HepG2 (cell line): ENCODE results near the gene SPTY2D1. TPM values are rescaled to one million over a fixed set of nuclear protein-coding genes. Genes with fewer than 3 reads are reported as not detected.

Experiments
- FLYWCH1 ChIP-seq: sonication (generic); formaldehyde crosslinking; IDR thresholded peaks from 2 replicates; pipeline ENCODE4 v1.8.1; 2023; ENCODE audit warnings: mild to moderate bottlenecking, missing genetic modification reagents
- GZF1 ChIP-seq: sonication (generic); formaldehyde crosslinking; IDR thresholded peaks from 2 replicates; pipeline ENCODE4 v1.5.1; 2020; ENCODE audit warnings: mild to moderate bottlenecking, missing genetic modification reagents
- HDAC1 ChIP-seq: sonication (generic); formaldehyde crosslinking; IDR thresholded peaks from 2 replicates; pipeline ENCODE4 v1.5.1; 2020; ENCODE audit warnings: mild to moderate bottlenecking, missing genetic modification reagents
- KAT8 ChIP-seq: IDR thresholded peaks from 2 replicates; pipeline ENCODE4 v1.6.1; 2016; ENCODE audit warnings: missing genetic modification reagents, missing compliant biosample characterization
- KLF11 ChIP-seq: IDR thresholded peaks from 2 replicates; pipeline ENCODE4 v1.6.1; 2016; ENCODE audit warnings: missing compliant biosample characterization
- MAF1 ChIP-seq: sonication (generic); formaldehyde crosslinking; IDR thresholded peaks from 2 replicates; pipeline ENCODE4 v1.5.0; 2020; ENCODE audit warnings: missing genetic modification reagents, borderline replicate concordance
- NCOR1 ChIP-seq: fragments of 200-600 bp; sonication (generic); IDR thresholded peaks from 2 replicates; pipeline ENCODE4 v1.7.0; 2017; ENCODE audit warnings: antibody characterized with exemption, low read length, borderline replicate concordance
- PCBP1 ChIP-seq: fragments of 200-400 bp; formaldehyde crosslinking; IDR thresholded peaks from 2 replicates; pipeline ENCODE4 v1.6.1; 2017; ENCODE audit warnings: mild to moderate bottlenecking, low read depth, low read length, borderline replicate concordance
- TGIF2 ChIP-seq: IDR thresholded peaks from 2 replicates; pipeline ENCODE4 v1.6.1; 2016; ENCODE audit warnings: control low read depth, missing compliant biosample characterization
- TOE1 ChIP-seq: sonication (generic); formaldehyde crosslinking; IDR thresholded peaks from 2 replicates; pipeline ENCODE4 v1.4.0; 2020; ENCODE audit warnings: mild to moderate bottlenecking, missing genetic modification reagents
- TSC22D2 ChIP-seq: sonication (generic); formaldehyde crosslinking; IDR thresholded peaks from 2 replicates; pipeline ENCODE4 v1.5.1; 2020; ENCODE audit warnings: missing genetic modification reagents, mild to moderate bottlenecking, borderline replicate concordance
- ZBTB20 ChIP-seq: sonication (generic); formaldehyde crosslinking; IDR thresholded peaks from 2 replicates; pipeline ENCODE4 v1.8.1; 2023; ENCODE audit warnings: missing genetic modification reagents, low read depth, mild to moderate bottlenecking, borderline replicate concordance
- ZKSCAN8 ChIP-seq: IDR thresholded peaks from 2 replicates; pipeline ENCODE4 v1.6.1; 2016; ENCODE audit warnings: borderline replicate concordance, missing genetic modification reagents, missing compliant biosample characterization
- ZNF225 ChIP-seq: sonication (generic); formaldehyde crosslinking; IDR thresholded peaks from 2 replicates; pipeline ENCODE4 v1.4.0; 2020; ENCODE audit warnings: mild to moderate bottlenecking, missing genetic modification reagents
- ZNF335 ChIP-seq: sonication (generic); formaldehyde crosslinking; IDR thresholded peaks from 2 replicates; pipeline ENCODE4 v1.4.0; 2020; ENCODE audit warnings: missing genetic modification reagents
- ZNF720 ChIP-seq: sonication (generic); formaldehyde crosslinking; IDR thresholded peaks from 2 replicates; pipeline ENCODE4 v1.4.0; 2020; ENCODE audit warnings: missing genetic modification reagents
- polyA plus RNA-seq, 8 experiments: library from polyadenylated mRNA; depleted of rRNA in 3 of 8; stranded (reverse) in 7 of 8; unstranded in 1 of 8; fragments of >200 nt; fragmentation: Illumina TruSeq in 4 of 8; extraction: Trizol in 4 of 8; gene quantifications; 2 replicates each; pipeline versions ENCODE4 v1.2.1 to v1.2.3, GENCODE V29; 2011 to 2016; ENCODE audit warnings: low read depth in 4 of 8, missing spikeins in 1 of 8, mixed read lengths in 1 of 8; ENCODE audit not compliant: insufficient read depth in 1 of 8
- total RNA-seq, 5 experiments: library from RNA; depleted of rRNA; stranded (reverse); fragments of >200 nt; fragmentation: Illumina TruSeq; extraction: Trizol; gene quantifications; 2 replicates each; pipeline ENCODE4 v1.2.3, GENCODE V29; 2016; ENCODE audit warnings: low read depth in 1 of 5
- TF ChIP-seq, protein P1 (sequence below): sonication (generic); formaldehyde crosslinking; IDR thresholded peaks from 2 replicates; pipeline ENCODE4 v1.5.0; 2020; ENCODE audit warnings: missing genetic modification reagents
- TF ChIP-seq, protein P2 (sequence below): sonication (generic); formaldehyde crosslinking; IDR thresholded peaks from 2 replicates; pipeline ENCODE4 v1.4.0; 2020; ENCODE audit warnings: missing genetic modification reagents, mild to moderate bottlenecking, borderline replicate concordance
- TF ChIP-seq, protein P3 (sequence below): sonication (generic); formaldehyde crosslinking; IDR thresholded peaks from 2 replicates; pipeline ENCODE4 v1.4.0; 2020; ENCODE audit warnings: mild to moderate bottlenecking, missing genetic modification reagents
- TF ChIP-seq, protein P4 (sequence below): sonication (generic); formaldehyde crosslinking; IDR thresholded peaks from 2 replicates; pipeline ENCODE4 v1.4.0; 2020; ENCODE audit warnings: missing genetic modification reagents

SPTY2D1 gene
- total and polyA plus RNA-seq, 2 of the 13 experiments (the other 11 are each of a cell fraction or from before 2014, with no cell fraction given): 6.9 to 14.8 TPM

DNA sequence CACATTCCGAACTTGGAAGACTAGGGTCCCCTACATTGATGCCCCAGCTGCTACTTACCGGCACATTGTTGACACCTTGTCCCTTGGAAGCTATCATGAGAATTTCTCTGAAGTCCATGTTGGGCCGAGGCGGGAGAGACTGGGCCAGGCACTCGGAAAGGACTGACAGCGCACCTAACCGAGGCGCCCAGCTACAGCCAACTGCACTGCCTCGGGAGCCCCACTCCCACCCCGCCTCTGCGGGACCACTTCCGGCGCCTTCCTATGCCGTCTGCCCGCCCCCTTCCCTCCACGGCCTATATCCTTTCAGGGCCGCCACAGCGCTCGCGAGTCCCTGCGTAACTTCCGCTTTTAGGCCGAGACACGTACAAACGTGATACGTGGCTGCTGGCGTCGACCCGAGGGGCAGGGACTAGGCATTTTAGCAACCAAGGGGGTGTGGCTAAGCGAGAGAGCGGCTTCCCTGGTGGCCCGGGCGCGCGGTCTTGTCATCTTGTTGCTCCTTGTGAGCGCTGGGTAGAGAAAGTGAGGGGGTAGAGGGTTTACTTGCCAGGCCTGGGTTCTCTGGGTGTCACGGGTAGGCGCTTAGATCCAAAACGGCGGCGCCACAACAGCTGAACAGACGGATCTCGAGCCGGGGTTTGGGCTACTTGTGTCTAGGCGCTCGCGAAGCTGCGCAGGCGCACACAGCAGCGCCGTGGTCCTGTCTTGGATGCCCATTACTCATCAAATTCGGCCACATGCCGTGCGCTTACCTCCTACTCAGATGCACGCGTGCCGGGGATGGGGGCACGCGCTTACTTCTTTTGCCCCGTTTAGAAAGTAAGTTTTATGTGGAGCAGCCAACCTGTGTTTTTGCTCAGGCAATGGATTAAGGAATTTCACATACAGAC, at the start of gene SPTY2D1 (continued):
- TF ChIP-seq ZKSCAN8 (CRISPR knock-in tag) (0 out of 2 replicates have a peak, but pooled peaks have one; percentile 48), ZNF335 (no peak), FLYWCH1 (no peak), TOE1 (0 out of 2 replicates have a peak, but pooled peaks have one; percentile 13), KLF11 (CRISPR knock-in tag) (no peak; the same call in none of the 2 replicates), TGIF2 (peak; percentile 83), HDAC1 (CRISPR knock-in tag) (peak; percentile 94), ZBTB20 (CRISPR knock-in tag) (peak; percentile 65; the same call in 1 of the 2 replicates), MAF1 (no peak), NCOR1 (no peak), GZF1 (CRISPR knock-in tag) (no peak), PCBP1 (0 out of 2 replicates have a peak, but pooled peaks have one; percentile 59), TSC22D2 (CRISPR knock-in tag) (no peak), ZNF225 (CRISPR knock-in tag) (no peak), KAT8 (CRISPR knock-in tag) (peak; percentile 99), ZNF720 (no peak)
- TF ChIP-seq, protein P1, sequence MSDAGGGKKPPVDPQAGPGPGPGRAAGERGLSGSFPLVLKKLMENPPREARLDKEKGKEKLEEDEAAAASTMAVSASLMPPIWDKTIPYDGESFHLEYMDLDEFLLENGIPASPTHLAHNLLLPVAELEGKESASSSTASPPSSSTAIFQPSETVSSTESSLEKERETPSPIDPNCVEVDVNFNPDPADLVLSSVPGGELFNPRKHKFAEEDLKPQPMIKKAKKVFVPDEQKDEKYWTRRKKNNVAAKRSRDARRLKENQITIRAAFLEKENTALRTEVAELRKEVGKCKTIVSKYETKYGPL: no peak
- TF ChIP-seq, protein P2, sequence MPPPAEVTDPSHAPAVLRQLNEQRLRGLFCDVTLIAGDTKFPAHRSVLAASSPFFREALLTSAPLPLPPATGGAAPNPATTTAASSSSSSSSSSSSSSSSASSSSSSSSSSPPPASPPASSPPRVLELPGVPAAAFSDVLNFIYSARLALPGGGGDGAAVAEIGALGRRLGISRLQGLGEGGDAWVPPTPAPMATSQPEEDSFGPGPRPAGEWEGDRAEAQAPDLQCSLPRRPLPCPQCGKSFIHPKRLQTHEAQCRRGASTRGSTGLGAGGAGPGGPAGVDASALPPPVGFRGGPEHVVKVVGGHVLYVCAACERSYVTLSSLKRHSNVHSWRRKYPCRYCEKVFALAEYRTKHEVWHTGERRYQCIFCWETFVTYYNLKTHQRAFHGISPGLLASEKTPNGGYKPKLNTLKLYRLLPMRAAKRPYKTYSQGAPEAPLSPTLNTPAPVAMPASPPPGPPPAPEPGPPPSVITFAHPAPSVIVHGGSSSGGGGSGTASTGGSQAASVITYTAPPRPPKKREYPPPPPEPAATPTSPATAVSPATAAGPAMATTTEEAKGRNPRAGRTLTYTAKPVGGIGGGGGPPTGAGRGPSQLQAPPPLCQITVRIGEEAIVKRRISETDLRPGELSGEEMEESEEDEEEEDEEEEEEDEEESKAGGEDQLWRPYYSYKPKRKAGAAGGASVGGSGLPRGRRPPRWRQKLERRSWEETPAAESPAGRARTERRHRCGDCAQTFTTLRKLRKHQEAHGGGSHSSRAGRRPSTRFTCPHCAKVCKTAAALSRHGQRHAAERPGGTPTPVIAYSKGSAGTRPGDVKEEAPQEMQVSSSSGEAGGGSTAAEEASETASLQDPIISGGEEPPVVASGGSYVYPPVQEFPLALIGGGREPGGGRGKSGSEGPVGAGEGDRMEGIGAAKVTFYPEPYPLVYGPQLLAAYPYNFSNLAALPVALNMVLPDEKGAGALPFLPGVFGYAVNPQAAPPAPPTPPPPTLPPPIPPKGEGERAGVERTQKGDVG (CRISPR knock-in tag): peak; percentile 67; the same call in 1 of the 2 replicates
- TF ChIP-seq, protein P3, sequence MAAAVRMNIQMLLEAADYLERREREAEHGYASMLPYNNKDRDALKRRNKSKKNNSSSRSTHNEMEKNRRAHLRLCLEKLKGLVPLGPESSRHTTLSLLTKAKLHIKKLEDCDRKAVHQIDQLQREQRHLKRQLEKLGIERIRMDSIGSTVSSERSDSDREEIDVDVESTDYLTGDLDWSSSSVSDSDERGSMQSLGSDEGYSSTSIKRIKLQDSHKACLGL (CRISPR knock-in tag): peak; percentile 57; the same call in 1 of the 2 replicates
- TF ChIP-seq, protein P4, sequence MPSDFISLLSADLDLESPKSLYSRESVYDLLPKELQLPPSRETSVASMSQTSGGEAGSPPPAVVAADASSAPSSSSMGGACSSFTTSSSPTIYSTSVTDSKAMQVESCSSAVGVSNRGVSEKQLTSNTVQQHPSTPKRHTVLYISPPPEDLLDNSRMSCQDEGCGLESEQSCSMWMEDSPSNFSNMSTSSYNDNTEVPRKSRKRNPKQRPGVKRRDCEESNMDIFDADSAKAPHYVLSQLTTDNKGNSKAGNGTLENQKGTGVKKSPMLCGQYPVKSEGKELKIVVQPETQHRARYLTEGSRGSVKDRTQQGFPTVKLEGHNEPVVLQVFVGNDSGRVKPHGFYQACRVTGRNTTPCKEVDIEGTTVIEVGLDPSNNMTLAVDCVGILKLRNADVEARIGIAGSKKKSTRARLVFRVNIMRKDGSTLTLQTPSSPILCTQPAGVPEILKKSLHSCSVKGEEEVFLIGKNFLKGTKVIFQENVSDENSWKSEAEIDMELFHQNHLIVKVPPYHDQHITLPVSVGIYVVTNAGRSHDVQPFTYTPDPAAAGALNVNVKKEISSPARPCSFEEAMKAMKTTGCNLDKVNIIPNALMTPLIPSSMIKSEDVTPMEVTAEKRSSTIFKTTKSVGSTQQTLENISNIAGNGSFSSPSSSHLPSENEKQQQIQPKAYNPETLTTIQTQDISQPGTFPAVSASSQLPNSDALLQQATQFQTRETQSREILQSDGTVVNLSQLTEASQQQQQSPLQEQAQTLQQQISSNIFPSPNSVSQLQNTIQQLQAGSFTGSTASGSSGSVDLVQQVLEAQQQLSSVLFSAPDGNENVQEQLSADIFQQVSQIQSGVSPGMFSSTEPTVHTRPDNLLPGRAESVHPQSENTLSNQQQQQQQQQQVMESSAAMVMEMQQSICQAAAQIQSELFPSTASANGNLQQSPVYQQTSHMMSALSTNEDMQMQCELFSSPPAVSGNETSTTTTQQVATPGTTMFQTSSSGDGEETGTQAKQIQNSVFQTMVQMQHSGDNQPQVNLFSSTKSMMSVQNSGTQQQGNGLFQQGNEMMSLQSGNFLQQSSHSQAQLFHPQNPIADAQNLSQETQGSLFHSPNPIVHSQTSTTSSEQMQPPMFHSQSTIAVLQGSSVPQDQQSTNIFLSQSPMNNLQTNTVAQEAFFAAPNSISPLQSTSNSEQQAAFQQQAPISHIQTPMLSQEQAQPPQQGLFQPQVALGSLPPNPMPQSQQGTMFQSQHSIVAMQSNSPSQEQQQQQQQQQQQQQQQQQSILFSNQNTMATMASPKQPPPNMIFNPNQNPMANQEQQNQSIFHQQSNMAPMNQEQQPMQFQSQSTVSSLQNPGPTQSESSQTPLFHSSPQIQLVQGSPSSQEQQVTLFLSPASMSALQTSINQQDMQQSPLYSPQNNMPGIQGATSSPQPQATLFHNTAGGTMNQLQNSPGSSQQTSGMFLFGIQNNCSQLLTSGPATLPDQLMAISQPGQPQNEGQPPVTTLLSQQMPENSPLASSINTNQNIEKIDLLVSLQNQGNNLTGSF (CRISPR knock-in tag): peak; percentile 76; the same call in 1 of the 2 replicates
